GM19397 (cell line): ENCODE results near the gene ABCB11.

Experiments used
- ATAC-seq: cut with Tn5 transposase; IDR thresholded peaks from one replicate; pipeline ENCODE4 v1.9.1; 2021; ENCODE audit warnings: mild to moderate bottlenecking, moderate library complexity; ENCODE audit not compliant: unreplicated experiment

The ABCB11 gene

DNA sequence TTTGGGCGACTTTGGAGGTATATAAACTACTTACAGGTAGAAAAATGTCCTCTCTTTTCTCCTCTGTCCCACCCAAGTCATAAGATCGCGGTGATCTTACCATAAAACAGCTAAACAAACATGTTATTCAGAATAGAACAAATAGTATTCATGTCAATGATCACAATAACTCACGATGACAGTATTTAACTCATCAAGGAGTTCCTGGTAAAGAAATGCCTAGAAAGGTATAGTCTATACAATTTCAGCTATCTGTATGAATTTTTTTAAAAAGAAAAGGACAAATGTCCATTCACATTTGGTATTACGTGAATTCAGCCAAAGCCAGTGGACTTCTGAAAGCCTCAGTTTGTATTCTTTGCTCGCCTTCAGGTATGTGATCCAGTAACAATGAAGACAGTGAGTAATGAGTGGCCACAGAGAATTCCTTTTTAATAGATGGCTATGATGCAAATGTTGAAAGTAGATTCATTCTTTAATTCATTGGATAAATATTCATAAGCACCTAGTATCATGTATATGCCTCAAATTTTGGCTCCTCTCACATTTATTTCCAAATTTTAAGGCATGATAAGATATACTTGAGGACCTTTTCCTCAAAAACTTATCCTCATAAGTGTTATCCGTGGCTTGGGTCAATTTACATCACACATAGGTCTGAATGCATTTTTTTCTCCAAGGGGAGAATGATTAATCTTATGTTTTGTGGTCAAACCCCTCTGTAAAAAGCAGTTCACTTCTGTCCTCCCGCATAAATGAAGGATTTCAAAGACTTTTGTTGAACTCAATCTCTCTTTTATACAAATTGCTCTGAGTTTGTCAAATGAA lies 20.3 kb downstream of the ABCB11 start:
- no peak for ATAC-seq

DNA sequence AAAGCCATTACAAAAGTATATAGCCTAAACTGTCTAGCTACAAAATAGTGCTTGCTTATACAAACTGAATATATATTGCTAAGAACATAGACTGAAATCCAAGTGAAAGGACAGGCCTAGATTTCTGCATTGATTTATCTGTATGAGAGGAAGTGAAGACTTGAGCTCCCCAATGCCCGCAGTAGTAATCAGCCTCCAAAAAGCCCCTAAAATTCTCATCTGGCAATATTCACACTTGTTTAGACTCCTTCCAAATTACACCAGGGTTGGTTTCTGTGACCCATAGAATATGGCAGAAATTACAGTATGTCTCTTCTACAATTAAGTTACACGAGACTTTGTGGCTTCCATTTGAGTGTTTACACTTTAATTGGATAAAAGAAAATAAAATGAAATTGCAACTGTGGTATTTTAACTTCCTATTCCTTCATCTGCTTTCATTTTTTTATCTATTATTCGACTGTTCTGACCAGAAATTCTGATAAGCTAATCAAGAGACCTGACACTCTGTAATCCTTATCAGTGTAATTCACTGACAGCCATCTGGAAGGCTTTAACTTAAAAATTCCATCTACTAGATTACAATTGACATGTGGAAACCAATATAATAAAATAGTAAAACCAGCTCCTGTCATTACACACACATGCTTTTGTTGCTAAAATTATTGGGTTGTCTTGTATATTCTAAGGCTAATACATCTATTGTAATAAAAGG lies 21.1 kb downstream of the ABCB11 start:
- no peak for ATAC-seq

DNA sequence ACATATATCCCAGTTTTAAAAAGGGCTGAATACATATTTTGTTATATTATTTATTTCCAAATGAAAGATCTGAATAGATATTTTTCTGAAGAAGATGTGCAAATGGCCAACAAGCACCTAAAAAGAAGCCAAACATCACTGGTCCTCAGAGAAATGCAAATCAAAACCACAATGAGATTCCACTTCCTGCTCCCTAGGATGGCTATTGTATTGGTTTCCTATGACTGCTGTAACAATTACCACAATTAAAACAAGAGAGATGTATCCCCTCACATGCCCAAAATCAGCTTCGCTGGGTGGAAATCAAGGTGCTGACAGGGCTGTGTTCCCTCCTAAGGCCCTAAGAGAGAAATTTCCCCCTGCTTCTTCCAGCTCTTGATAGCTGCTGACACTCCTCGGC lies 23.2 kb downstream of the ABCB11 start:
- ATAC-seq = no peak

DNA sequence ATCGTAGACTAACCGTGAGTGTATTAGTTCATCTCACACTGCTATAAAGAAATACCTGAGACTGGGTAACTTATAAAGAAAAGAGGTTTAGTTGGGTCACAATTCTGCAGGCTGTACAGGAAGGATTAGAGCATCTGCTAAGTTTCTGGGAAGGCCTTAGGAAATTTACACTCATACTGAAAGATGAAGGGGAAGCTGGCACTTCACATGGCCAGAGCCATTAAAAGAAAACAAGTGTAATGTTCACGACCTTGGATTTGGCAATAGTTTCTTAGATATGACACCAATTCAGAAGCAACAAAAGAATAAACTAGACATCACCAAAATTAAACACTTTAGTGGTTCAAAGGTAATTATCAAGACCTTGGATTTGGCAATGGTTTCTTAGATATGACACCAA lies 23.8 kb downstream of the ABCB11 start:
- ATAC-seq = no peak

DNA sequence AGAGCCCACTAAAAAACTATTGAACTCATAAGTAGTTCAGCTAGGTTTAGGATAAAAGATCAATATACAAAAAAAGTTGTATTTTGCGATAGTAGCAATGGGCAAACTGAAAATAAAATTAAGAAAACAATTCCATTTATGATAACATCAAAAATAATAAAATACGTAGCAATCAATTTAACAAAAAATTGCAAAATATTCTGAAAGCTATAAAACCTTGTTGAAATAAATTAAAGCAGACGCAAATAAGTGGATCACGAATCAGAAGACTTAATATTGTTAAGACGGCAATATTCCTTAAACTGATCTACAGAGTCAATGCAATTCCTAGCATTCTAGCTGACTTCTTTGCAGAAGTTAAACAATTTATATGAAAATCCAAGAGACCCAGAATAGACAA lies 24.5 kb downstream of the ABCB11 start:
- ATAC-seq = no peak

DNA sequence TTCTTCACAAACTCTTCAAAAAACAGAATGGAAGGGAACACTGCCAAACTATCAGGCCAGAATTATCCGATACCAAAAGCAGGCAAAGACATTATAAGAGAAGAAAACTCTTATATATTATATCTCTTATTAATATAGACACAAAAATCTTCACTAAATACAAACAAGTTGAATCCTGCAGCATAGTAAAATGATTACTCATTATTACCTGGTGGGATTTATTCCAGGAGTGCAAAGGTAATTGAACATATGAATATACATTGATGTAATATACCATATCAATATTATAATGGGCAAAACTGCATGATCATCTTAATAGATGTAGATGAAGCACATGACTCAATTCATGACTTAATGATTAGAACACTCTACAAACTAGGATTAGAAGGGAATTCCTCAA lies 25.1 kb downstream of the ABCB11 start:
- ATAC-seq = no peak

DNA sequence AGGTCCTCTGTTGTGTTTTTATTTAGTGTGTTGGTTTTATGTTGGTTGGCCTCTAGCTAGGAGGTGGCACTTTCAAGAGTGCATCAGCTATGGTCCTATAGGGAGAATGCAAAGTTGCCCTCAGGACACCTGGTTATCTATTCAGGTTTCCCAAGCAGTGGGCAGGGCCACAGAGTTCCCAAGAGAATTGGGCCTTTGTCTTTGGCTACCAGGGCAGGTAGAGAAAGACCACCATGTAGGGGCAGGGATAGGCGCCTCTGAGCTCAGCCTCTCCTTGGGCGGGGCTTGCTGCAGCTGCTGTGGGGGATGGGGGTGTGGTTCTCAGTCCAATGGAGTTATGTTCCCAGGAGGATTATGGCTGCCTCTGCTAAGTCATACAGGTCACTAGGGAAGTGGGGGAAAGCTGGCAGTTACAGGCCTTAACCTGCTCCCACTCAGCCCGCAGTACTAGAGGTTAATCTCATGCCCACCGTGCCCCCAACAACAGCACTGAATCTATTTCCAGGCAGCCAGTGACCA lies 26.0 kb downstream of the ABCB11 start:
- ATAC-seq = no peak

DNA sequence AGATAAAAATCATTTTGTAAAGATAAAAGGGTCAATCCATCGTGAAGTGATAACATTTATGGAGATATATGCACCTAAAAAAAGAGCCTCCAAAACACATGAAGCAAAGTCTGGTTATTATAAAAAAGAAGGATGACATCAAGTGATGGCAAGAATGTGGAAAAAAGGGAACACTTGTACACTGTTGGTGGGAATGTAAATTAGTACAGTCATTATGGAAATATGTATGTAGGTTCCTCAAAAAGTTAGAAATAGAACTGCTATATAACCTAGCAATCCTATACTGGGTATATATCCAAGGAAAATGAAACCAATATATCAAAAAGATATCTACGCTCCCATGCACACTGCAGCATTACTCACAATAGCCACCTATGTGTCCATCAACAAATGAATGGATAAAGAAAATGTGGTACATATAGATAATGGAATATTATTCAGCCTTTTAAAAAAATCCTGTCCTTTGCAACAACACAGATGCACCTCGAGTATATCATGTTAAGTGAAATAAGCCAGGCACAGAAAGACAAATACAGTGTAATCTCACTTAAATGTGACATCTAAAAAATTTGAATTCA lies 28.9 kb downstream of the ABCB11 start:
- ATAC-seq = no peak

DNA sequence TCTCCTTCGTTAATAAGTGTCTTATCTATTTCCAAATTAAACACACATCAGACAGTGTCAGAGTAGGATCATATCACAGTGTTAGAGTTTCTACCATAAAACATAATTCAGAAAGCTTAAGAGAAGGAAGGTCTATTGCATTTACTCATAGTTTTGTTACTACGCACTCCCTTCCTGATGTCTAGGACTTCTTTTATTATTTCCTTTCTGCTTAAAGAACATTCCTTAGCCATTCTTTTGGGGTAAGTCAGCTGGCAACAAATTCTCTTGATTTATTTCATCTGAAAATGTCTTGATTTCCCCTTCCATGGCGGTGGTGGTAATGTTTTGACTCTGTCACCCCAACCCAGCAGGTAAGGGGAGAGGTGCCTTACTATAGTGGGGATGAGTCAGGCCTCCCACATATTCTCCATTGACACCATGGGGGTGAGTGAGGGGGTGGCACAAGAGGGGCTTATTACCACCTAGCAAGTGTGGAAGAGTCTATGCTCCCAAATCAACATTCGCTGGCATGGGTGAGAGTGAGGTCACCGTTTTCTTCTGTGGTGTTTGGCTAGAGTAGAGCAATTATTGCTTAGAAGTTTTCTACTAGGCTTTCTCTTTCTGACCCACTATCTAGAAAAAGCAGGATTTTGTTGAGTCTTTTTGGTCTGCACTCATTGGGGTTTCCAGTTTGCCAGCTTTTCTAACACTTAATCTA lies 29.9 kb downstream of the ABCB11 start:
- ATAC-seq = no peak

DNA sequence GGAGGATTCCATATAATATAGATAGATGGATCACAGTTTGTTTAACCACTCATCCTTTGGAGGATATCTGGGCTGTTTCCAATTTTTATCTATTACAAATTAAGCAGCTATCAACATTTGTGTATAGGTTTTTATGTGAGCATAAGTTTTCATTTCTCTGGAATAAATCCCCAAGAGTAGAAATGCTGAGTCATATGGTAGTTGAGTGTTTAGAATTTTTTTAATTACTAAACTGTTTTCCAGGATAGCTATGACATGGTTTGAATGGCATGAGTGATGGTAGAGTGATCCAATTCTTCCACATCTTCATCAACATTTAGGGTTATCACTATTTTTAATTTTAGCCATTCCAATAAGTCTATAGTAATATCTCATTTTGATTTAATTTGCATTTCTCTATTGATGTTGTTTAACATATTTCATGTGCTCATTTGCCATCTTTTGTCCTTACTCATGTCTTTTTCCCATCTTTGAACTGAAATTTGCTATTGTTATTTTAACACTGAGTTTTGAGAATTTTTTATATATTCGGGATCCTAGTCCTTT lies 31.4 kb downstream of the ABCB11 start:
- ATAC-seq = no peak

DNA sequence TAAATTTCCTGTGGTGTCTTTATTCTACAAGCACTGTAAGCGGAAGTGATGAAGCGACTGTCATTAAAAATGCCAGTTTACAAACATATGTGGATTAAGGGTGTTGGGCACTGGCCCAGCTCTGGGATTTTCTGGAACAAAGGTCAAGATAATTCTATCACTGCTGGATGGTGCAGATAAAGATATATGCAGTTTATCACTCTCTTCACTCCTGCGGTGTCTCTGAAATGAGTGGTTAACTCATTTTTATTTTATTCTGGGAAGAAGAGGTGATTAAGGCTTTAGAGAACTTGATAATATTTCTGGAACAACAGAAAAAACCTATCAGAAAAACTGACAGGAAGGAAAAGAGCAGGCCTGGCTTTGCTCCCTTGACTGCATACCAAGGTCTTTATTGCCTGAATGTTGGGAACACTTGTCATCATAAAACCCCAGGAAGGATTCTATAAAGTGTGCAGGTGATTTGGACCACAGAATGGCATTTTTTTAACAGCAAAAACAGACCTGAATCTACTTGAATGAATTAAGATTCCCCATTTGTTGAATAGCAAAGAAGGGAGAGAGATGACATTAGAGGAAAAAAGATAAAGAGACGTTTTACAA lies 32.4 kb downstream of the ABCB11 start:
- ATAC-seq = no peak

DNA sequence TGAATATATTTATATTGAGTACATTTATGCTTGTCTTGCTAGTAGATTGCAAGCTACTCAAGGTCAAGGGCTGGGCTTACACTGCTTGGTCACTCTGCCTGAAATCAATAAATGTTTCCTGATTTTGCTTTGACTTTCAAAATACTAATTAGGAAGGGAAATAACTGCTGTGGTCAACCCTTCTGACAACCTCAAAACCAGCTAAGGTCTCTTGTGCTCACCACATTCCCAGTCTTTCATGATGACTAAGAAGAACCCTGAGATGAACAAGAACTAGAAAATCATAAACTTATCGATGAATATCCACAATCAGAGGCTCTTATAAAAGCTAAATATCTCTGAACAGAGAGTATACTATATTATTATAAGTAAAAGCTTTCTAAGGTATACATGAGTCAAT lies 33.3 kb downstream of the ABCB11 start:
- no peak for ATAC-seq

DNA sequence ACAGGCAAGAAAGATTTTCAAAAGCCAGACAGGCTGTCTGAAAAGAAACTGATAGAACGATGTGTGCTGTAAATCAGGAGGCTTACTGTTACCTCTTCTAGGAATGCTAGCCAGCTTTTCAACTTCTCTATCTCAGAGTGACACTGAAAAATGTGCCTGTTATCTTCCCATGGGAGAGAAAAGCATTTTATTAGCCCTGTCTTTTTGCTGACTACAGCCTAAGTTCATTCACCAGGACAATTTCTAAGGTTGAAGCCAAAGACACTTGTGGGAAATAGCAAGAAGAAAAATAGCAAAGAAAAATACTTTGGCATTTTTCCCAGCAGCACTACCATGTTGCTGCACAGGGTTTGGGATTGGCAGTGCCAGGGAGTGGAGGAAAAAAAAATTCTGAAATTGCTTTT lies 34.0 kb downstream of the ABCB11 start:
- no peak for ATAC-seq

DNA sequence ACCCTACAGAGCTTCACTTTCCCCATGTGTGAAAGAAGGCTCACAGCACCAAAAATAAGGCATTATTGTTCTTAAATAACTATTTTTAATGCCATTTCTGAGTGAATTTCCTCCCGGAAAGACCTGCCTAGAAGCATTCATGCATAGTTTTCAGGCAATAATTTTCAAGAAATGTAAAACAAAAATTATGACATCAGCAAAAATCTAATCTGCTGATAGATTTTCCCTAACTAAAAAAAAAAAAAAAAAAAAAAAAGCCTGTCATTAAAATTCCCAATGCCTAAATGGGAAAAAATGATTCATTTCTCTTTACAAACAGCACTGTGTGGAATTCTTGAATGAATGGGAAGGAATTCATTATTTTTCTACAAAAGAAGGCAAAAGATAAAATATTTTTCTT lies 35.4 kb downstream of the ABCB11 start:
- ATAC-seq = no peak

DNA sequence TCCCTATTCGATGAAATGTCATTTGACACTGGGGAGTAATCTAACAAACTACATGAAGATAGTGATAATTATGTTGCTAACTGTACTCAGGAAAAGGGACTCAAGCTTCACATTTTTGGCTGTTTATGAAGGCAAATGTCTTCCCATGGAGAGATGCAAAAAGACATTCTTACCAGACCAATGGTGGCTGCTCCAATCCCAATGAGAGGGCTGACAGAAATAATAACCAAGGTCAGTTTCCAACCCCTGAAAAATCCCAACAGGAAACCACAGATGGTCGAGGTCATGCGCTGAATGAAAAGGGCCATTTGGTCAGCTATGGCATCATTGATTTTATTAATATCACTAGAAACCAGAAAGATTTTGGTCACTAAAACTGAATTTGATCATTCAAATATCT lies 37.6 kb downstream of the ABCB11 start:
- ATAC-seq = no peak

DNA sequence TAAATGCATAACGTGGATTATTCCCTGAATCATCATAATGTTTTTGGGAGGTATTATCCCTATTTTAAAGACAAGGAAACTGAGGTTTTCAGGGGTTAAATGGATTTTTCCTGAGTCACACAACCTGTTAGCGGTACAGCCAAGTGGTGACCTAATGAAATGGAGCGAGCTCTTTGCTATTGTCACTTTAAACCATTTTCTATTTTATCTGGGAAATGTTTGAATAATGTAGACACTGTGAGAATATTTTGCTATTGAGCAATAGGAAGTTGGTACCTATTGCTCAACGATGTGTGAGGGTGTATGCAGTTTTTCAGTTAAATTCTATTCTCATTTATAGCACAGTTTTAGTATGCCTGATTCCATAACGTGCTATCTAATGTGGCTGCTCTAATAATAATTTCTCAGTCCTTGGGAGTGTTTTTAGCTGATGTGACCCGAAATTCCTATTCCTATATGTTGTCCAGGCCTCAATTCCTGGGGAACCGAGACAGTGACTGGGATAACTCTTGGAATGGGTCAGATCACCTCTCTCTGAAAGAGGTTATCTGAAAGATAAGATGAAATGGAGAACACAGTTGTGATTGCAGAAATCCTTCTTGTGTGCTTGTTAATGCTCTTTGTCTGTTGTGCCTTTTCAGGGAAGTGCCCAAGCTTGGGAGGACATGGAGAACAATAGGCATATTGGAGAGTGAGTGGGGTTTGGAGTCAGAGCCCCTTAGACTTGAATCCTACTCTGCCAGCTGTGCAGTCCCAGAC lies 38.4 kb downstream of the ABCB11 start:
- ATAC-seq = no peak

DNA sequence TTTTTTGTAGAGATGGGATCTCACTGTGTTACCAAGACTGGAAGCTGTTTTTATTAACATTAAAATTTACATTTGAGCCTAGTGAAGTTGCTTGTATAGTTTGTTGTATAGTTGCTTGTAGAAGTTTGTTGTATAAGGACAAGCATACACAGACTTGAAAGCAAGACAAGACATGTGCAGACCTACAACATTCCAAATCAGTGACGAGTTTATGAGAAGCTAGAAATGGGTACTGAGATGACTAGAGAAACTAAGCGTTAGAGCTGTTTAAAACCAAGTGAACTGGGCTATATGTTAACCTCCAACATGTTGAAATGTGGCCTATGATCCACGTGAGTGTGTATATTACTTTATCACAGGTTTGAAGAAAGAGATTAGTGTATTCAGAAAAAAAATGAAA lies 39.1 kb downstream of the ABCB11 start:
- no peak for ATAC-seq

DNA sequence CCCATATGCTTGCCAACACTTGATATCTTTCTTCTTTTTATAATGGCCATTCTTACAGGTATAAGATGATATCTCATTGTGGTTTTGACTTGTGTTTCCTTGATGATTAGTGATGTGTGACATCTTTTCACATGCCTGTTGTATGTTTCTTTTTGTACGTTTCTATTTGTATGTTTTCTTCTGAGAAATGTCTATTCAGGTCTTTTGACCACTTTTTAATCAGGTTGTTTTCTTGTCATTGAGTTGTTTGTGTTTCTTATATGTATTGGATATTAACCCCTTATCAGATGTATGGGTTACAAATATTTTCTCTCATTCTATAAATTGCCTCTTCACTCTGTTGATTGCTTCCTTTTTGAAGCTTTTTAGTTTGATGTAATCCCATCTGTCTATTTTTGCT lies 42.4 kb downstream of the ABCB11 start:
- no peak for ATAC-seq

DNA sequence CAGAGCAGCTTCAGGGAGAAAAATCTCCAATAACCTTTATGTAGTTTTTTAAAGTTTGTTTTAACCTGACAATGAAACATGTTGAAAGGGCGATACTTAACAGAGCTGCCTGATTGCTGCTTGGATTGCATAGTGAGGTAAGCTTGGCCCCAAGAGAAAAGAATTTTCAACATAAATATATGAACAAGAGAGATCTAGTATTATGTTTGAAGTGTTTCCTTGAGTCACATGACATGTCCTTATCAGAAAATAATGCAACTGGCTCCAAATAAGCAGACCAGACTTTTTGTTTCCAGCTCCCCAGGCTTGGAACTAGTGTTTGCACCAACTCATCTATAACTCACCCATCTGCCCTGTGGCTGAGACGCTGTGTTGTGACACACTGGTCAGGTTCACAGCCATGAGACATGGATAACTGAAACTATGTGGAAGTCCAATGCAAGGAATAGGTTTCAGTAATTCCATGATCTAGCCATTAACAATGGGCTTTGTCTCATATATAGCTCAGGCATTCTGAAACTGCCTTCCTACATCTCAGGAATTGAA lies 44.7 kb downstream of the ABCB11 start:
- no peak for ATAC-seq

DNA sequence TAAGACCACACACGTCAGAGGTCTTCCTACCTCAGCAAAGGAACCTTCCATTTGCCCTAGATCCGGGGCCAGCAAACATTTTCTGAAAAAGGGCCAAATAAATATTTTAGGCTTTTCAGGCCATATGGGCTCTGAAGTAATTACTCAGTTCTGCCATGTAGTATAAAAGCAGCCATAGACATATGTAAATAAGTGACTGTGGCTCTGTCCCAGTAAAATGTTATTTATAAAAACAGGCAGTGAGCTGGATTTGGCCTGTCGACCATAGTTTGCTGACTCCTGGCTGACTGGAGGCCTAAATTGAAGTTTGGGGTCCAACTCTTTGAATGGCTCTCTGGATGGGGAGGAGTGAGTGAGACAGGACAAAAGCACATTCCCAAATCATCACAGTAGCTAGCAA lies 49.5 kb downstream of the ABCB11 start:
- no peak for ATAC-seq
